Breast epithelium (tissue), 4 donors: ENCODE results near the gene MBLAC1. TPM values are rescaled to one million over a fixed set of nuclear protein-coding genes. Genes with fewer than 3 reads are reported as not detected.

Experiments used
- DNase-seq, 2 donors: peaks; one replicate each; pipeline ENCODE4 v3.0.0-alpha.2; 2019; ENCODE audit warnings: low spot score in 2 of 2
- H3K27ac ChIP-seq, 2 donors: fragments of 200-600 bp; sonication (generic) in 1 of 2; one replicate each; pipeline ENCODE4 v1.5.1; 2016 to 2019; ENCODE audit warnings: mild to moderate bottlenecking in 1 of 2
- H3K27me3 ChIP-seq, 2 donors: fragments of 200-600 bp; sonication (generic) in 1 of 2; one replicate each; pipeline versions ENCODE4 v1.5.1 to v1.6.0; 2017 to 2019; ENCODE audit warnings: control low read depth in 1 of 2, mild to moderate bottlenecking in 1 of 2
- H3K36me3 ChIP-seq: fragments of 200-600 bp; one replicate; pipeline ENCODE4 v1.5.1; 2019
- H3K4me1 ChIP-seq, 2 donors: fragments of 200-600 bp; sonication (generic); one replicate each; pipeline ENCODE4 v1.5.1; 2016 to 2019; ENCODE audit warnings: control low read depth in 1 of 2
- H3K4me3 ChIP-seq, 3 donors: fragments of 200-600 bp; sonication (generic); 1 replicate in 2 of 3; 2 replicates in 1 of 3; pipeline ENCODE4 v1.5.1; 2016 to 2019; ENCODE audit warnings: mild to moderate bottlenecking in 3 of 3, moderate library complexity in 2 of 3
- H3K9me3 ChIP-seq, 2 donors: fragments of 200-600 bp; sonication (generic) in 1 of 2; one replicate each; pipeline ENCODE4 v1.5.1; 2016 to 2019; ENCODE audit warnings: control low read depth in 1 of 2
- CTCF ChIP-seq, 3 donors: fragments of 450-650 bp; IDR thresholded peaks; one replicate each; pipeline ENCODE4 v1.5.1; 2016 to 2017; ENCODE audit warnings: antibody characterized with exemption in 3 of 3, mild to moderate bottlenecking in 3 of 3, moderate library complexity in 3 of 3
- POLR2A ChIP-seq: fragments of 450-650 bp; IDR thresholded peaks from one replicate; pipeline ENCODE4 v1.6.1; 2016; ENCODE audit warnings: antibody characterized with exemption, mild to moderate bottlenecking, moderate library complexity
- POLR2AphosphoS5 ChIP-seq, 3 donors: sonication (generic); formaldehyde crosslinking; IDR thresholded peaks; one replicate each; pipeline ENCODE4 v1.6.1; 2017; ENCODE audit warnings: antibody characterized with exemption in 3 of 3
- intact Hi-C: fragments of 100-400 bp; cut with DNase I; formaldehyde crosslinking; loops from one replicate; pipeline ENCODE4 v1.15.1; 2023; ENCODE audit warnings: low total_unique reads
- total RNA-seq, 3 donors: library from RNA; depleted of rRNA; stranded (reverse); fragments of >200 nt; gene quantifications; one replicate each; pipeline ENCODE4 v1.1.0, GENCODE V29; 2016

MBLAC1 gene
- total RNA-seq, 3 donors from 2014 or later = 2.7 to 6.9 (median 4.5) TPM

- Histone ChIP-seq H3K27ac (peak overlapping the region; percentile 15 to 57), H3K4me1 (peaks cover 3 to 7% of the 10 kb centered on the region in 2 donors), H3K36me3 (no peaks in the 10 kb centered on the region), H3K27me3 (no peaks in the 10 kb centered on the region), H3K9me3 (no peaks in the 10 kb centered on the region), H3K4me3 (no peak overlapping the region)
- intact Hi-C loops = no loop called here
- TF ChIP-seq CTCF (IDR thresholded peaks at IDR 0.05) (no peak), POLR2AphosphoS5 (IDR thresholded peaks at IDR 0.05) (no peak), POLR2A (no peak)
- DNase-seq = no peak
Observed at GRCh38 chr7:100122568-100122967, 4.2 kb upstream of the MBLAC1 start.

GRCh38 chr7:100124301-100125230, 2.2 kb upstream of the MBLAC1 start:
- Histone ChIP-seq H3K27me3 (no peaks in the 10 kb centered on the region), H3K9me3 (no peaks in the 10 kb centered on the region), H3K4me3 (no peak overlapping the region), H3K36me3 (no peaks in the 10 kb centered on the region), H3K27ac (no peak overlapping the region), H3K4me1 (peaks cover 0 to 7% of the 10 kb centered on the region in 2 donors)
- DNase-seq = no peak
- intact Hi-C loops = no loop called here
- TF ChIP-seq POLR2AphosphoS5 (IDR thresholded peaks at IDR 0.05) (no peak), POLR2A (no peak), CTCF (IDR thresholded peaks at IDR 0.05) (no peak)

- intact Hi-C loops = no loop called here
- TF ChIP-seq CTCF (IDR thresholded peaks at IDR 0.05) = peak in 2 of 3 donors; percentile 15 to 32
- no peak for TF ChIP-seq POLR2A
- H3K27ac ChIP-seq = peak overlapping the region; percentile 98 to 99
- no peaks in the 10 kb centered on the region for H3K27me3 ChIP-seq
- peak overlapping the region; percentile 88 to 94 (median 90) for H3K4me3 ChIP-seq
- H3K4me1 ChIP-seq = no peaks in the 10 kb centered on the region
- H3K9me3 ChIP-seq = no peaks in the 10 kb centered on the region
- H3K36me3 ChIP-seq = no peaks in the 10 kb centered on the region
- no peak for DNase-seq
Observed at GRCh38 chr7:100126239-100126930, 382 bp upstream of the MBLAC1 start.

GRCh38 chr7:100127866-100128636, 1.3 kb downstream of the MBLAC1 start:
- H3K36me3 ChIP-seq = no peaks in the 10 kb centered on the region
- intact Hi-C loops = no loop called here

More at GRCh38 chr7:100127866-100128636, 1.3 kb downstream of the MBLAC1 start:
- DNase-seq = no peak
- TF ChIP-seq POLR2A (no peak), POLR2AphosphoS5 (IDR thresholded peaks at IDR 0.05) (no peak), CTCF (IDR thresholded peaks at IDR 0.05) (no peak)
- H3K27me3 ChIP-seq = no peaks in the 10 kb centered on the region
- H3K9me3 ChIP-seq = no peaks in the 10 kb centered on the region
- peak overlapping the region; percentile 88 to 94 (median 90) for H3K4me3 ChIP-seq
- H3K4me1 ChIP-seq = no peaks in the 10 kb centered on the region
- H3K27ac ChIP-seq = peak overlapping the region; percentile 98 to 99
